Stimulated activated CD4-positive, alpha-beta T cell treated with anti-CD3 and anti-CD28 coated beads, Interleukin-1b, Interleukin-23, amount 100 ng/mL, for 1 hour (primary cell): ENCODE data around the gene ARHGAP35.
"Not testable (repeated sequence)": the region's sequence is repeated elsewhere in the genome, so short reads cannot be mapped to it uniquely, and the experiment has no call there.

Experiments
- DNase-seq, 2 donors: peaks; one replicate each; pipeline ENCODE4 v3.0.0-alpha.2; 2020; ENCODE audit warnings: low read depth in 2 of 2

Gene ARHGAP35

GRCh38 chr19:46844067-46844489, 16.7 kb upstream of the ARHGAP35 start:
- DNase-seq, result no peak

GRCh38 chr19:46845959-46846459, 14.8 kb upstream of the ARHGAP35 start:
- DNase-seq, result no peak

GRCh38 chr19:46847528-46847927, 13.3 kb upstream of the ARHGAP35 start:
- no peak for DNase-seq

- DNase-seq, result no peak
Measured at GRCh38 chr19:46848389-46848788, 12.4 kb upstream of the ARHGAP35 start.

GRCh38 chr19:46849610-46850009, 11.2 kb upstream of the ARHGAP35 start:
- no peak for DNase-seq

GRCh38 chr19:46850228-46851203, 10.3 kb upstream of the ARHGAP35 start, which contains the start of gene AP2S1:
Gene AP2S1, minus strand, starts transcription at chr19:46850846. Its CDS starts 80 bp downstream, at chr19:46850766.
- peak; percentile 76 to 79 for DNase-seq

- no peak for DNase-seq
Measured at GRCh38 chr19:46852830-46853229, 8.0 kb upstream of the ARHGAP35 start.

GRCh38 chr19:46854698-46855097, 6.1 kb upstream of the ARHGAP35 start:
- DNase-seq, result not testable (repeated sequence)

- DNase-seq, result peak; percentile 66 to 82
Measured at GRCh38 chr19:46856062-46857022, 4.5 kb upstream of the ARHGAP35 start.

GRCh38 chr19:46859637-46860124, 1.1 kb upstream of the ARHGAP35 start:
- DNase-seq, result no peak

GRCh38 chr19:46860125-46860845, 512 bp upstream of the ARHGAP35 start:
- DNase-seq, result peak; percentile 81 to 86

GRCh38 chr19:46861691-46862502, 1.1 kb downstream of the ARHGAP35 start:
- no peak for DNase-seq

GRCh38 chr19:46862503-46862834, 1.7 kb downstream of the ARHGAP35 start:
- no peak for DNase-seq

GRCh38 chr19:46862974-46863632, 2.3 kb downstream of the ARHGAP35 start:
- DNase-seq, result no peak

GRCh38 chr19:46863818-46864629, 3.2 kb downstream of the ARHGAP35 start:
- DNase-seq, result no peak

- no peak for DNase-seq
Measured at GRCh38 chr19:46866407-46867136, 5.8 kb downstream of the ARHGAP35 start.

- no peak for DNase-seq
Measured at GRCh38 chr19:46867170-46867569, 6.4 kb downstream of the ARHGAP35 start.
